Gastrocnemius medialis (tissue), 4 donors: ENCODE measurements around the gene DDX1.

ENCODE experiments used
- CTCF ChIP-seq, 5 experiments: fragments of 450-650 bp in 3 of 5; fragments of 200-600 bp in 2 of 5; sonication (generic) in 2 of 5; IDR thresholded peaks in 4 of 5; conservative IDR thresholded peaks in 1 of 5; 1 replicate in 4 of 5; 2 replicates in 1 of 5; pipeline ENCODE4 v1.5.1; 2016 to 2019; ENCODE audit warnings: antibody characterized with exemption in 5 of 5, mild to moderate bottlenecking in 3 of 5, moderate library complexity in 3 of 5
- POLR2A ChIP-seq, 2 donors: fragments of 450-650 bp; IDR thresholded peaks; one replicate each; pipeline ENCODE4 v1.6.1; 2017; ENCODE audit warnings: antibody characterized with exemption in 2 of 2, mild to moderate bottlenecking in 2 of 2, moderate library complexity in 2 of 2

GRCh38 chr2:15677141-15677843 is 85.6 kb downstream of the DDX1 start:
- TF ChIP-seq CTCF (IDR thresholded peaks at IDR 0.05 in 4 of 5, conservative IDR thresholded peaks at IDR 0.05 in 1 of 5) (no peak), POLR2A (IDR thresholded peaks at IDR 0.05) (no peak)
